ENCODE measurements around the gene CAPN5.

The CAPN5 gene

GRCh38 chr11:77124041-77124440 is 57.3 kb downstream of the CAPN5 start:
- no peak for ATAC-seq
- TF ChIP-seq TSHZ2 (CRISPR knock-in tag; IDR thresholded peaks at IDR 0.05) (no peak), CSRNP3 (CRISPR knock-in tag; IDR thresholded peaks at IDR 0.05) (no peak)

DNA sequence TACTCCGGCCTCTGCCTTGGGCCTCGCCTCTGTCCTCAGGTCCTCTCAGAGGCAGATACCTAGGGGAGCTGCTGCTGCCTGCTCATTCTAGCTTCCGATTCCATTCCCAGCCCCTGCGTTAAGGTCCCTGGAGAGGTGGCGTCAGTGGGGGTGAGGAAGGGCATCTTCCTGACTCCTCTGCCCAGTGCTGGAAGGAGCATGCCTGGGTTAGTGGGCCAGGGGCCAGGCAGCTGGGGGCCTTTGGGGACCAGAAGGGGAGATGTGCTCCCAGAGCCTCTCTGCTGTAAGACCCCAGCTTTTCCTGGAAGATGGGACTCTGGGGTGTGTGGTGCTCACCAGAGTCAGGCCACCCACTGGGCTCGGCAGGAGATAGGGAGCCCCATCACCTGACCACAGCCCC is 57.7 kb downstream of the CAPN5 start:
- no peak for ATAC-seq
- TF ChIP-seq OSR1 (CRISPR knock-in tag; IDR thresholded peaks at IDR 0.05) (no peak), ESRRG (CRISPR knock-in tag; IDR thresholded peaks at IDR 0.05) (no peak), CSDC2 (CRISPR knock-in tag; IDR thresholded peaks at IDR 0.05) (no peak), TOX (CRISPR knock-in tag; IDR thresholded peaks at IDR 0.05; ENCODE audit: borderline replicate concordance) (no peak), TSHZ2 (CRISPR knock-in tag; IDR thresholded peaks at IDR 0.05) (no peak), ZFP3 (CRISPR knock-in tag; IDR thresholded peaks at IDR 0.05) (no peak), PPARA (CRISPR knock-in tag; IDR thresholded peaks at IDR 0.05; ENCODE audit: borderline replicate concordance) (no peak), CREB5 (CRISPR knock-in tag; IDR thresholded peaks at IDR 0.05; ENCODE audit: low read depth) (no peak), POU6F1 (CRISPR knock-in tag; IDR thresholded peaks at IDR 0.05; ENCODE audit: borderline replicate concordance, low read depth) (no peak), TCF4 (CRISPR knock-in tag; IDR thresholded peaks at IDR 0.05; ENCODE audit: borderline replicate concordance) (no peak), ISL1 (CRISPR knock-in tag; IDR thresholded peaks at IDR 0.05) (no peak), ZNF565 (CRISPR knock-in tag; conservative IDR thresholded peaks at IDR 0.05; ENCODE audit: low read depth) (no peak), GLIS3 (CRISPR knock-in tag; IDR thresholded peaks at IDR 0.05) (no peak), BACH2 (CRISPR knock-in tag; IDR thresholded peaks at IDR 0.05; ENCODE audit: borderline replicate concordance) (no peak), ZNF70 (CRISPR knock-in tag; IDR thresholded peaks at IDR 0.05) (no peak), RARB (CRISPR knock-in tag; IDR thresholded peaks at IDR 0.05) (no peak), ZNF8 (CRISPR knock-in tag; IDR thresholded peaks at IDR 0.05) (no peak), ZC3H10 (CRISPR knock-in tag; IDR thresholded peaks at IDR 0.05) (no peak)

- ATAC-seq: no peak
- no peak for TF ChIP-seq BACH2 (CRISPR knock-in tag; IDR thresholded peaks at IDR 0.05; ENCODE audit: borderline replicate concordance)
- no peak for TF ChIP-seq PPARA (CRISPR knock-in tag; IDR thresholded peaks at IDR 0.05; ENCODE audit: borderline replicate concordance)
- TF ChIP-seq ARNTL (CRISPR knock-in tag; IDR thresholded peaks at IDR 0.05; ENCODE audit: borderline replicate concordance, low read depth): no peak
- no peak for TF ChIP-seq ZNF565 (CRISPR knock-in tag; conservative IDR thresholded peaks at IDR 0.05; ENCODE audit: low read depth)
- TF ChIP-seq ZNF70 (CRISPR knock-in tag; IDR thresholded peaks at IDR 0.05): no peak
- TF ChIP-seq CSDC2 (CRISPR knock-in tag; IDR thresholded peaks at IDR 0.05): no peak
- TF ChIP-seq, protein P1, sequence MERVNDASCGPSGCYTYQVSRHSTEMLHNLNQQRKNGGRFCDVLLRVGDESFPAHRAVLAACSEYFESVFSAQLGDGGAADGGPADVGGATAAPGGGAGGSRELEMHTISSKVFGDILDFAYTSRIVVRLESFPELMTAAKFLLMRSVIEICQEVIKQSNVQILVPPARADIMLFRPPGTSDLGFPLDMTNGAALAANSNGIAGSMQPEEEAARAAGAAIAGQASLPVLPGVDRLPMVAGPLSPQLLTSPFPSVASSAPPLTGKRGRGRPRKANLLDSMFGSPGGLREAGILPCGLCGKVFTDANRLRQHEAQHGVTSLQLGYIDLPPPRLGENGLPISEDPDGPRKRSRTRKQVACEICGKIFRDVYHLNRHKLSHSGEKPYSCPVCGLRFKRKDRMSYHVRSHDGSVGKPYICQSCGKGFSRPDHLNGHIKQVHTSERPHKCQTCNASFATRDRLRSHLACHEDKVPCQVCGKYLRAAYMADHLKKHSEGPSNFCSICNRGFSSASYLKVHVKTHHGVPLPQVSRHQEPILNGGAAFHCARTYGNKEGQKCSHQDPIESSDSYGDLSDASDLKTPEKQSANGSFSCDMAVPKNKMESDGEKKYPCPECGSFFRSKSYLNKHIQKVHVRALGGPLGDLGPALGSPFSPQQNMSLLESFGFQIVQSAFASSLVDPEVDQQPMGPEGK (CRISPR knock-in tag; IDR thresholded peaks at IDR 0.05; ENCODE audit: borderline replicate concordance): no peak
- no peak for TF ChIP-seq OSR1 (CRISPR knock-in tag; IDR thresholded peaks at IDR 0.05)
- TF ChIP-seq TOX (CRISPR knock-in tag; IDR thresholded peaks at IDR 0.05; ENCODE audit: borderline replicate concordance): no peak
- no peak for TF ChIP-seq ISL1 (CRISPR knock-in tag; IDR thresholded peaks at IDR 0.05)
- TF ChIP-seq TSHZ2 (CRISPR knock-in tag; IDR thresholded peaks at IDR 0.05): no peak
- TF ChIP-seq RARB (CRISPR knock-in tag; IDR thresholded peaks at IDR 0.05): no peak
- no peak for TF ChIP-seq ZFP30 (CRISPR knock-in tag; IDR thresholded peaks at IDR 0.05)
- no peak for TF ChIP-seq ZNF8 (CRISPR knock-in tag; IDR thresholded peaks at IDR 0.05)
- TF ChIP-seq TCF4 (CRISPR knock-in tag; IDR thresholded peaks at IDR 0.05; ENCODE audit: borderline replicate concordance): no peak
- TF ChIP-seq ESRRG (CRISPR knock-in tag; IDR thresholded peaks at IDR 0.05): no peak
Observed at GRCh38 chr11:77125191-77125590, 58.4 kb downstream of the CAPN5 start.

All from SK-N-SH treated with all-trans-retinoic acid at 6 μM for 48 hours (cell line).